Ramos (cell line): Measurements from ENCODE around the gene KRTAP10-6.
"Not testable (repeated sequence)": the region's sequence is repeated elsewhere in the genome, so short reads cannot be mapped to it uniquely, and the experiment has no call there.

Experiments
- in situ Hi-C: fragments of 300-500 bp; cut with MboI; formaldehyde crosslinking; loops from one replicate; pipeline ENCODE4 v1.14.3; 2022; ENCODE audit warnings: low sequenced_read_pairs; ENCODE audit not compliant: unreplicated experiment

KRTAP10-6 gene

GRCh38 chr21:44580231-44580821, 12.0 kb downstream of the KRTAP10-6 start, which contains the start of gene KRTAP10-5:
Gene KRTAP10-5, minus strand, starts transcription at chr21:44580604. Its CDS starts 26 bp downstream, at chr21:44580578.
- in situ Hi-C loops = not testable (repeated sequence)

GRCh38 chr21:44579833-44580144, 12.5 kb downstream of the KRTAP10-6 start:
- in situ Hi-C loops = no loop called here

- in situ Hi-C loops = no loop called here
Measured at GRCh38 chr21:44579056-44579832, 13.1 kb downstream of the KRTAP10-6 start.

- in situ Hi-C loops = no loop called here
Measured at GRCh38 chr21:44578371-44579055, 13.8 kb downstream of the KRTAP10-6 start.

GRCh38 chr21:44576025-44576420, 16.3 kb downstream of the KRTAP10-6 start:
- in situ Hi-C loops = no loop called here

DNA sequence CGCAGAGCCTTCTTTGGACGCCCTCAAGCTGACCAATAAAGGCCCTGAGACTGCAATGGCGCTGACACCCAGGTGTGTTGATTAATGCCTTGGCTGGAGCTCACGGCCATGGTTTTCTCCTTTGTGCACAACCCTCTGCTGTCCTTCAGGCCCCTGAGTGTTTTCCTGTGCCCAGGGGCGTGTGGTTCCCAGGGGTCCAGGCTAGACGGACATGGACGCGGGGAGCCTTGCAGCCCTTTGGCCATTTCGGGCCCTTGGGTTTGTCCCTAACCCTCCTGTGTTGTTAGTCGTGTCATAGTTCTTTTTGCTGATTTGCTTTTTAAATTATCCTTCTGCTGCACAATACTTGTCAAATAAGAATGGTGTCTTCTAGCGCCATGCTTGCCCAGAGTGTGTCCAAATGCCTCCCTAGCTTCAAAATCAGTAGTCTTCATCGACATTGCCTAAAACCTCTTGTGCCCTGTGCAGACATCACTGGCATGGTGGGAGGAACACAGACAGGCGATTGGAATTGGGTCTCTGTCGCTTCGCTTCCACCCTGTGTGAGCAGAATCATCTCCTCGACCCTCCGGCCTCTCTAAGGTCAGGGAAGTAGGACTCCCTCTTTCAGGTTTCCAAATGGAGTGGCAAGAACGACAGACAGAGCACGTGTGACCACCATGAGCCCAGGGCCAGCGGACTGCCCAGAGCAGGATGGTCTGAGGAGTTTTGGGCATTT, 16.8 kb downstream of the KRTAP10-6 start:
- in situ Hi-C loops = no loop called here

GRCh38 chr21:44574457-44575306, 17.6 kb downstream of the KRTAP10-6 start:
- in situ Hi-C loops = no loop called here

GRCh38 chr21:44573630-44574456, 18.5 kb downstream of the KRTAP10-6 start, which contains the start of gene KRTAP10-4:
Gene KRTAP10-4, plus strand, starts transcription at chr21:44573729. Its CDS starts 30 bp downstream, at chr21:44573759.
- in situ Hi-C loops = not testable (repeated sequence)

GRCh38 chr21:44572959-44573583, 19.2 kb downstream of the KRTAP10-6 start:
- in situ Hi-C loops = no loop called here

- in situ Hi-C loops = no loop called here
Measured at GRCh38 chr21:44571844-44572782, 20.2 kb downstream of the KRTAP10-6 start.

DNA sequence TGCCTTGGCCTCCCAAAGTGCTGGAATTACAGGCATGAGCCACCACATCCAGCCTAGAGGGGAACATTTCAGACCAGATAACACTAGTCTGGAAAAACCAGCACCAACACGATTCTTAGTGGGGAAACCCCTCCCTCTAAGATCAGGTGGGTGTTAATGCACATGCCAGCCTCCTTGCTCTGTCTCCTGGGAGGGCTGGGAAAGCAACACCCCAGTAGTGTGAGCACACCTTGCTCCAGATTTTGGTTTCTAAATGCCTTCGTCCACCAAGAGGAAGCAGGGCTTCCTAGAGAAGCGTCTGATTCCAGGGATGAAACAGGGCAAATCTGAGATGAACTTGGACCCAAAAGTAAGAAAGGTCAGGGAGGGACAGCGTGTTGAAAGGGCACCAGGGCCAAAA, 21.0 kb downstream of the KRTAP10-6 start:
- in situ Hi-C loops = no loop called here

GRCh38 chr21:44569861-44570517, 22.3 kb downstream of the KRTAP10-6 start:
- in situ Hi-C loops = no loop called here

- in situ Hi-C loops = no loop called here
Measured at GRCh38 chr21:44568667-44569556, 23.4 kb downstream of the KRTAP10-6 start.

DNA sequence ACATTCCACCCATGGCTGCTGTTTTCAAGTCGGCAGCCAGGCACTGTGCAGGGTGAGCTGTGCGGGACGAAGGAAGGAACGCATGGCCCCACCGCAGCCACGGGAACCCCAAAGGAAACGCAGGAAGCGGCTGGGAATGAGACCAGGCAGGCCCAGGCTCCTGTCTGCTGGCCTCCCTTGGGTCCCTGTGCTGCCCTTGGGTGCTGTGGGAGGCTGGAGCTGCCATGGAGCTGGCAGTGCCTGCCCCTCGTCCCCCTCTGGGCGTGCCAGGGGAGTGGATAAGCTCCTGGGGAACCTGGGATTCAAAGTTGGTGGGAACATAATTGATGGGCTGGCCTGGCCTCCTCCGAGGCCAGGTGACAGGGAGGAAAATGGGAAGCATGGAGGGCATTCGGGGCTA, 24.0 kb downstream of the KRTAP10-6 start:
- in situ Hi-C loops = no loop called here

GRCh38 chr21:44567481-44568171, 24.7 kb downstream of the KRTAP10-6 start:
- in situ Hi-C loops = no loop called here
